ENCODE results near the gene RTN4RL2.

The RTN4RL2 gene

DNA sequence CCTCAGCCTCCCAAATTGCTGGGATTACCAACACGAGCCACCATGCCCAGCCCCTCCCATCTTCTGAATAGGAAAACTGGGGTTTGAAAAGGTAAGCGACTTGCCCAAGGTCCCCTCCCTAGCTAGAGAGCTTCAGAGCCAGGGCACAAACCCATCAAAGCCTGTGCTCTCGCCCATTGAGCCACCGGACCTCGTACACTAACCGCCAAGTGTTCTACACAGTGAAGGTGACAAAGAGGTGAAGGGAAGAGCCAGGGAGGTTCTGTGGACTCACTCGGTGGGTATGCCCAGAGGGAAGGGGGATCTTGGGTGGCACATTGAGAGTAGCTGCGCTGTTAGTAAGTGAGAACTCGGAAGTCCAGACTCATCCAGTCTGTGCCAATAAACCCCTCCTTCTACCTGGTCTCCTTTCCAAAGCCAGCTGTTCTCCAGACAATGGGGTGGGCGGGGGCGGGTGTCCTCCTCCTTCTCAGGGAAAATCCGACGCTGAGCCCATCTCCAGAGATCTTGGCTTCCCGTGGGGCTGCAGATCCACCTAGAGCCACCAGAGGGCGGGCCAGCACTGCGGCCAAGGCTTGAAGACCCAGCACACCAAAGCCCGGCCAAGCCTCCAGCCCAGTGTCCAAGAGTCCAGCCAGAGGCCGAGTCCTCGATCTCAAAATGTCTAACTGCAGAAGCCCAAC is 3.2 kb upstream of the RTN4RL2 start:
- no peaks in the 10 kb centered on the region for H4K20me1 ChIP-seq (ENCODE audit: insufficient read depth)
- H3K9ac ChIP-seq = no peak overlapping the region
- peak overlapping the region; percentile 85 for H3K4me2 ChIP-seq
- peaks cover 29% of the 10 kb centered on the region for H3K4me1 ChIP-seq (ENCODE audit: low read depth, poor library complexity, severe bottlenecking)
- no peaks in the 10 kb centered on the region for H3K36me3 ChIP-seq (ENCODE audit: insufficient read depth)
- peaks cover 19% of the 10 kb centered on the region for H3K27me3 ChIP-seq (ENCODE audit: insufficient read depth, low read depth)
- peak overlapping the region; percentile 52; the same call in 1 of the 2 replicates for H2AFZ ChIP-seq (ENCODE audit: low read depth)
- no peaks in the 10 kb centered on the region for H3K79me2 ChIP-seq (ENCODE audit: insufficient read depth, low read depth)
- TF ChIP-seq, protein P1, sequence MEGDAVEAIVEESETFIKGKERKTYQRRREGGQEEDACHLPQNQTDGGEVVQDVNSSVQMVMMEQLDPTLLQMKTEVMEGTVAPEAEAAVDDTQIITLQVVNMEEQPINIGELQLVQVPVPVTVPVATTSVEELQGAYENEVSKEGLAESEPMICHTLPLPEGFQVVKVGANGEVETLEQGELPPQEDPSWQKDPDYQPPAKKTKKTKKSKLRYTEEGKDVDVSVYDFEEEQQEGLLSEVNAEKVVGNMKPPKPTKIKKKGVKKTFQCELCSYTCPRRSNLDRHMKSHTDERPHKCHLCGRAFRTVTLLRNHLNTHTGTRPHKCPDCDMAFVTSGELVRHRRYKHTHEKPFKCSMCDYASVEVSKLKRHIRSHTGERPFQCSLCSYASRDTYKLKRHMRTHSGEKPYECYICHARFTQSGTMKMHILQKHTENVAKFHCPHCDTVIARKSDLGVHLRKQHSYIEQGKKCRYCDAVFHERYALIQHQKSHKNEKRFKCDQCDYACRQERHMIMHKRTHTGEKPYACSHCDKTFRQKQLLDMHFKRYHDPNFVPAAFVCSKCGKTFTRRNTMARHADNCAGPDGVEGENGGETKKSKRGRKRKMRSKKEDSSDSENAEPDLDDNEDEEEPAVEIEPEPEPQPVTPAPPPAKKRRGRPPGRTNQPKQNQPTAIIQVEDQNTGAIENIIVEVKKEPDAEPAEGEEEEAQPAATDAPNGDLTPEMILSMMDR (conservative IDR thresholded peaks at IDR 0.05; ENCODE audit: low read depth, low read length) = peak; percentile 92
- no peak overlapping the region for H3K4me3 ChIP-seq (IDR thresholded peaks at IDR 0.05; ENCODE audit: insufficient read depth, low read depth, low read length)
- H3K27ac ChIP-seq = no peak overlapping the region

DNA sequence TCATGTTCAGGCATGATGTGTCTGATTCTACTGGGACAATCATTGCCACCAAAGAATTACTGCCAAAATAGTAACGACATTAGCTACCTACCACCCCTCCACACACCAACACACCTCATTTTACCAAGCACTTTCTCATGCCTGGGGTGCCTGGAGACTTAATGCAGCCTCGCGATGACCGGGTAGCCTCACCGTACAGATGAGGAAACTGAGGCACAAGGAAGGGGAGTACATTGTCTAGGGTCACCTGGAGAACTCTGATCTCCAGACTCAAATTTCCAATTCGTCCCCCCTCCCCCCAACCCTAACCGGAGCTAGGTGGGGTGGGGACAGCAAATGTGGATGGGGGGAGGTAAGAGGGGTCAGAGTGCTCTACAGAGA is 2.7 kb upstream of the RTN4RL2 start:
- Histone ChIP-seq H3K36me3 (ENCODE audit: insufficient read depth) (no peaks in the 10 kb centered on the region), H3K27me3 (ENCODE audit: insufficient read depth, low read depth) (peaks cover 19% of the 10 kb centered on the region), H4K20me1 (ENCODE audit: insufficient read depth) (no peaks in the 10 kb centered on the region), H3K4me1 (ENCODE audit: low read depth, poor library complexity, severe bottlenecking) (peaks cover 29% of the 10 kb centered on the region), H3K9ac (no peak overlapping the region), H3K79me2 (ENCODE audit: insufficient read depth, low read depth) (no peaks in the 10 kb centered on the region), H3K4me2 (peak overlapping the region; percentile 85), H2AFZ (ENCODE audit: low read depth) (peak overlapping the region; percentile 52; the same call in 1 of the 2 replicates), H3K27ac (no peak overlapping the region), H3K4me3 (IDR thresholded peaks at IDR 0.05; ENCODE audit: insufficient read depth, low read depth, low read length) (no peak overlapping the region)
- TF ChIP-seq, protein P1 (conservative IDR thresholded peaks at IDR 0.05; ENCODE audit: low read depth, low read length) = peak; percentile 53; the same call in 1 of the 2 replicates

DNA sequence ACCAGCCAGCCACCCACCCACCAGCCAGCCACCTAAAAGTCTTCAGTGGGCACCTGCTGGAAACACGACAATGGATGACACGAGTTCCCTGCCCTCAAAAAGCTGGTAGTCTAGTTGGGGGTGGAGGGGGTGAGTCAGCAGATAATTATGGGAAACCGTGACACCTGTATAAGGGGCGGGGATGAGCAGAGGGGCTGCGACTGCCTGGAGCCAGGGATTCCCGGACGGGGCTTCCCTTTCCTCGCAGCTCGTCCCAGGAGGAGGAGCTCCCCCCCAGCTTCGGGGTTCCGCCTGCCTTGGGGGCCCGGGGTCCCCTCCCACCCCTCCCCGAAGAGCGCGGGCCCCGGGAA is 2.3 kb upstream of the RTN4RL2 start:
- TF ChIP-seq, protein P1 (conservative IDR thresholded peaks at IDR 0.05; ENCODE audit: low read depth, low read length) = no peak
- H3K4me2 ChIP-seq = peak overlapping the region; percentile 85
- H3K27me3 ChIP-seq (ENCODE audit: insufficient read depth, low read depth) = peaks cover 19% of the 10 kb centered on the region

DNA sequence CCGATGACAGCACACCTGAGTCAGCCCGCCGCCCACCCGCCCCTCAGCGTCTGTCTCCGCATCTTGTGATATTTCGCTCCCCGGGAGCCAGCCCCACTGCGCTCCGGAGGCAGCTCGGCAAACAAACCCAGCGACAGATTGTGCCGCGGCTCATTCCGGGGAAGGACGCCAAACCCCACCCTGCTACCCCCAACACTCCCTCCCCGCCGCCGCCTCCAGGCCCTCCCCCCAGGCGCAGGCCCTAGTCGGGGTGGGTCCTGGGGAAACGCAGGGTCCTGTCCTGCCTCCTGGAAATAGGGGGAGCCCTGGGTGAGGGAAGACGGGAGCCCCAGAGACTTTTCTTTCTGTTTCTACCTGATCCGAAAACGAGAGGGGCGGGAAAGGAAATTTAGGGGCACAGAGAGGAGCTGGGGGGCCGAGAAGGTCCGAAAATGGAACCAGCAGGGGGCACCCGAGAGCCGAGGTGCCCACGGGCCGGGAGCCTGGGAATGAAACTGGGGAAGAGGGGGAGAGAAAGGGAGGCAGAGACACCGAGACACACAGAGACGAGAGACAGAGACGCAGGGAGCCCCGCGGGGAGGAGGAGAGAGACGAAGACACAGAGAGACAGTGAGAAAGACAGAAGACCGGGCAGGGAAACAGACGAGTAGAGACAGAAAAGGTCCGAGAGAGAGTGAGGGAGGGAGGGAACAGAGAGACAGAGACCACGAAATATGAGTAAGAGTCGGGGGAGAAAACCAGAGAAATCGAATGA is 1.7 kb upstream of the RTN4RL2 start:
- peak overlapping the region; percentile 85 for H3K4me2 ChIP-seq
- peaks cover 19% of the 10 kb centered on the region for H3K27me3 ChIP-seq (ENCODE audit: insufficient read depth, low read depth)
- peak overlapping the region; percentile 52; the same call in 1 of the 2 replicates for H2AFZ ChIP-seq (ENCODE audit: low read depth)
- H3K9ac ChIP-seq = no peak overlapping the region
- peaks cover 23% of the 10 kb centered on the region for H3K4me1 ChIP-seq (ENCODE audit: low read depth, poor library complexity, severe bottlenecking)
- H3K27ac ChIP-seq = no peak overlapping the region
- H3K79me2 ChIP-seq (ENCODE audit: insufficient read depth, low read depth) = no peaks in the 10 kb centered on the region
- H3K4me3 ChIP-seq (IDR thresholded peaks at IDR 0.05; ENCODE audit: insufficient read depth, low read depth, low read length) = no peak overlapping the region
- no peaks in the 10 kb centered on the region for H4K20me1 ChIP-seq (ENCODE audit: insufficient read depth)
- no peaks in the 10 kb centered on the region for H3K36me3 ChIP-seq (ENCODE audit: insufficient read depth)
- TF ChIP-seq, protein P1 (conservative IDR thresholded peaks at IDR 0.05; ENCODE audit: low read depth, low read length) = peak; percentile 95

More for the DNA sequence above, 2.3 kb upstream of the RTN4RL2 start:
- H3K4me3 ChIP-seq (IDR thresholded peaks at IDR 0.05; ENCODE audit: insufficient read depth, low read depth, low read length) = no peak overlapping the region
- peaks cover 28% of the 10 kb centered on the region for H3K4me1 ChIP-seq (ENCODE audit: low read depth, poor library complexity, severe bottlenecking)
- peak overlapping the region; percentile 52; the same call in 1 of the 2 replicates for H2AFZ ChIP-seq (ENCODE audit: low read depth)
- no peak overlapping the region for H3K27ac ChIP-seq
- H3K9ac ChIP-seq = no peak overlapping the region
- H4K20me1 ChIP-seq (ENCODE audit: insufficient read depth) = no peaks in the 10 kb centered on the region
- no peaks in the 10 kb centered on the region for H3K79me2 ChIP-seq (ENCODE audit: insufficient read depth, low read depth)
- no peaks in the 10 kb centered on the region for H3K36me3 ChIP-seq (ENCODE audit: insufficient read depth)

Measured in KMS-11 (cell line).